NOMO-1 (cell line): ENCODE results near the gene GRAMD1A.
A peak's percentile ranks its signal among the peaks of the same experiment; 100 is the strongest.
"Not testable (repeated sequence)": the region's sequence is repeated elsewhere in the genome, so short reads cannot be mapped to it uniquely, and the experiment has no call there.

ENCODE experiments used
- DNase-seq, 2 experiments: peaks; one replicate each; lab custom pipeline; 2025; ENCODE audit not compliant: unreplicated experiment in 2 of 2; lab: John Stamatoyannopoulos, UW

The GRAMD1A gene

DNA sequence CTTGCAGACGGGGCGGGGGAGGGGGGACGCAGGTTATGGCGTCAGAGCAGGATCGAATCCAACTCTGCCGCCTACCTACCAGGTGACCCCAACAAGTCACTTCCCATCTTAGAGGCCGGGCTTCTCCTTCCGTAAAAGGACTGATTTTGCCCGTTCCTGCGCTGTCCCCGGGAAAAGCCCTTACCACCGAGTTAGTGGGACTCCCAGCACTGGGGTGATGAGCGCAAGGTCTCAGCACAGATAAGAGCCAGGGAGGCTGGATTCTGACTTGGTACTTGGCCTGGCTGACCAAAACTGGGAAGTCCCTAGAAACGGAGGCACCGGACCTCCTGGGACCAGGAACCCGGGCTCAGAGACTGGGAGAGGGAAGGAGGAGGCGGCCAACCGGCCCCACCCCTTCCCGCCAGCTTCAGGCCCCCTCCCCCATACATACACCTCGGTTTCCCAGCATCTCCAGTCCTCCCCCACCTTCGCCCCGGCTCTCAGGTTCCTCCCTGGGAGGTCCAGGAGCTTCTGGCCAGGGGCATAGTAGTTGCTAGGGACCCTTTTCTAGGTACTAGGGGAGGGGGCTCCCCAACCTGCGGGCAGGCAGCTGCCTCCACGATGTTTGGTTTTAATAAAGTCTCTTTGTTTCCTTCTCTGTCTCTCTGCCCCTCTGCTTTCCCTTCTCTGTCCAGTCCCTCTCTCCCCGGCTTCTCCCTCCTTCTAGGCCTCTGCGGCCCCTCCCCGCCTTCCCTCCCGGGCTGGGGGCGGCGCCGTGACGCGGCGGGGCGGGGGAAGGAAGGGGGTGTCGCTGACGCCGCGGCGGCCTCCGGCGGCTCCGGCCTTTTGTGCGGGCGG, at the start of gene GRAMD1A:
Gene GRAMD1A (plus strand): TSS at position 826 of the 840 bp plus-strand sequence. CDS start 156 bp downstream, outside the sequence.
- peak; percentile 67 to 70 for DNase-seq

DNA sequence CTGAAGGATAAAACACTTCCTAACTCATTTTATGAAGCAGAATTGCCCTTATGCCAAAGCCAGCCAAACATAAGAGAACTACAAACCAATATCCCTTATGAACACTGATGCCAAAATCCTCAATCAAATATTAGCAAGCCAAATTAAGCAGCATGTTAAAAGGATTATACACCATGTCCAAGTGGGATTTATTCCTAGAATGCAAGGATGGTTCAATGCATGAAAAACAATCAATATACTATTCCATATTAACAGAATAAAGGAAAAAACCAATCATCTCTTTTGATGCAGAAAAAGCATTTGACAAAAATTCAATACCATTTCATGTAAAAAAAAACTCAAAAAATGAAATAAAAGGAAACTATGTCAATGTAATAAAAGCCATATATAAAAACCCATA, 47.0 kb upstream of the GRAMD1A start:
- DNase-seq = no peak

DNA sequence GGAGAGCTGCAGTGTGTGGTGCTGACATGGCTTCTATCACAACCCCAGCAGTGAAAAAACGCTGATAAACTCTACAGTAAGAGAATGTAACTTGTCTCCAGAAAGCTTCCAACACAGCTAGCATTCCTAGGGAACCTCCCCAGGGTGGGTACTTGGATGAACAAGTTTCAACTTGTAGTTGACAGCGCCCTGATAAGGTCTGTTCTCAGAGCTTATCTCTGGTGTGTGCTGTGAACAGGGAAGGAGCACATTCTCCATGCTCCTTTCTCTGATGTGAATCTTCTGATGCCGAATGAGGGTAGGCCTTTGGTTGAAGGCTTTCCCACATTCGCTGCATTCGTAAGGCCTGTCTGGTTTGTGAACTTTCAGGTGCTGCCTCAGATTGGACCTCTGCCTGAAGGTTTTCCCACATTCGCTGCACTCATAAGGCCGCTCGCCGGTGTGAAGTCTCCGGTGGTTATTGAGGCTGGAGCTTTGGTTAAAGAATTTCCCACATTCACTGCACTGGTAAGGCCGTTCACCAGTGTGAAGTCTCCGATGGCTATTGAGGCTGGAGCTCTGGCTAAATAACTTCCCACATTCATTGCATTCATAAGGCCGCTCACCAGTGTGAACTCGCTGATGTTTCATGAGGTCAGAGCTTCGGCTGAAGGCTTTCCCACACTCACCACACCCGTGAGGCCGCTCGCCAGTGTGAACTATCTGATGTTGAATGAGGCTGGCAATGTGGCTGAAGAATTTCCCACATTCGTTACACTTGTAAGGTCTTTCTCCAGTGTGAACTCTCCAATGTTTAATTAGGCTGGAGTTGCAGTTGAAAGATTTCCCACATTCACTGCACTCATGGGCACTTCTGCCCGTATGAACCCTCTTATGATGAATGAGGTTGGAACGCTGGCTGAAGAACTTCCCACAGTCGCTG, 42.0 kb upstream of the GRAMD1A start:
- DNase-seq = no peak

DNA sequence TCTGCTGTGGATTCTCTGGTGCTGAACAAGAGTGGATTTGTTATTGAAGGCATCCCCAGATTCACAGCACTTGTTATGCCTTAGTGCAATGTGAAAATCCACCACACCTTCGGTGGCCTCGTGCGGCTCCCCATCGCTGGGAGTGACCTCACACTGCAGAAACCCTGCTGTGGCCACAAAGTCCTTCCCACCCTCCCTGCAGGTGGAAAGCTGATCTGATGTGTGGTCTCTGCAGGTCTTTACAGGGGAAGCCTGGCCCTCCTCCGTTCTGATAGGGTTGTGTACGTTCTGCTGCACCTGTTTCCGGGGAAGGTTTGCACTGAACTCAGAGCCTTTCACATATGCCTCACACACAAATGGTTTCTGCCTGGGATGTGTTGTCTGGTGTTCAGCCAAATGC, 41.1 kb upstream of the GRAMD1A start:
- DNase-seq = no peak

- no peak for DNase-seq
Observed at GRCh38 chr19:34960103-34960805, 39.9 kb upstream of the GRAMD1A start.

- no peak for DNase-seq
Observed at GRCh38 chr19:34960940-34961679, 39.0 kb upstream of the GRAMD1A start.

- no peak for DNase-seq
Observed at GRCh38 chr19:34961775-34962686, 38.1 kb upstream of the GRAMD1A start.

GRCh38 chr19:34962687-34963572, 37.2 kb upstream of the GRAMD1A start:
- DNase-seq = no peak

DNA sequence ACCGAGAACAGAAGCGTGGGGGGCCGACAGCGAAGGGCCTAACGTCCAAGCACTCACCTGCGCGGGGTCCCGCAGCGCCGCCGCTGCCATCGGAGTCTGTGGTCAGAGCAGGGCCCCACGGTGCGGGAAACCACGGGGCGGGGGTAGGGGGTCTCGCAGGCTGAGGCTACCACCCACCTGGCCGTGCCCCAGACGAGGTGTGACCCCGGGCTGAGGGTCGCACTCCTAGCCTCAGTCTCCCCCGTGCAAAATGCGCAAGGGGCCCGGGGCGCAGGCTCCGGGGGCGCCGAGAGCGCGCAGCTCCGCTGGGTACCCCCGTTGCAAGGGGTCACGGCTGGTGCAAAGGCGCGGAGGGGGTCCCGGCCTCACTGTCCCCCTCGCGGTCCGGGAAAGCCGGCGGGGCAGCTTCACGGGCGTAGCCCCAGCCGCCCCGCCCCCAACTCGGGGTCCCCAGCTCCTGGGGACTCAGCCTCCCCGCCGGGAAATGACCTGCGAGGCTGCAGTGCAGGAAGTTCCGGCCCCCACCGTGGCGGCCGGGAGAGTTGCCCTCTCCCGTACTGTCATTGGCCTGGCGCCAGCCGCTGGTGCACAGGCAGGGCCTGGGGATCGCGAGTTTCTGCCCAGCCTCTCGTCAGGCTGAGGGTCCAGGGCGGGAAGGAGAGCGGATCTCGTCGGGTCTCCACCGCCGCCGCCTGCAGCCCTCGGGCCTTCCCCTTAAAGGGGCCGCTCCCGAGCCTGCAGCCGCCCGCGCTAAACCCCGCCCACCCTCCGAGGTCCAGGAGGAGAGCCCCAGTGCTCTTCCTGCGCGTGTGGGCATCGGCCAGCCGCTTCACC, 36.3 kb upstream of the GRAMD1A start, which contains the start of gene ZNF792:
Gene ZNF792 (minus strand): TSS at position 657 of the 834 bp plus-strand sequence. CDS start 567 bp downstream, at position 90.
- DNase-seq = peak; percentile 14 to 53

DNA sequence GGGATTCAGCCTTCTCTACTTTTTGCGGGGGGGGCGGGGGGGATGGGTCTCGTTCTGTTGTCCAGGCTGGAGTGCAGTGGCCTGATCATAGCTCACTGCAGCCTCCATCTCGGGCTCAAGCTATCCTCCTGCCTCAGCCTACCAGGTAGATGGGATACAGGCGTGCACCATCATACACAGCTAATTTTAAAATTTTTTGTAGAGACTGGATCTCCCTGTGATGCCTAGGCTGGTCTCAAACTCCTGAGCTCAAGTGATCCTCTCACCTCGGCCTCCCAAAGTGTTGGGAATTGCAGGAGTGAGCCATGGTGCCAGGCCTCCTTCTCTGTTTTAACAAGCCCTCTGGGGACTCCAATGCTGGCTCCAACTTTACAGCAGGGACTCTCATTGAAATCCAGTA, 35.5 kb upstream of the GRAMD1A start:
- no peak for DNase-seq

- DNase-seq = not testable (repeated sequence)
Observed at GRCh38 chr19:34965505-34965904, 34.6 kb upstream of the GRAMD1A start.

- no peak for DNase-seq
Observed at GRCh38 chr19:34967551-34967950, 32.6 kb upstream of the GRAMD1A start.

DNA sequence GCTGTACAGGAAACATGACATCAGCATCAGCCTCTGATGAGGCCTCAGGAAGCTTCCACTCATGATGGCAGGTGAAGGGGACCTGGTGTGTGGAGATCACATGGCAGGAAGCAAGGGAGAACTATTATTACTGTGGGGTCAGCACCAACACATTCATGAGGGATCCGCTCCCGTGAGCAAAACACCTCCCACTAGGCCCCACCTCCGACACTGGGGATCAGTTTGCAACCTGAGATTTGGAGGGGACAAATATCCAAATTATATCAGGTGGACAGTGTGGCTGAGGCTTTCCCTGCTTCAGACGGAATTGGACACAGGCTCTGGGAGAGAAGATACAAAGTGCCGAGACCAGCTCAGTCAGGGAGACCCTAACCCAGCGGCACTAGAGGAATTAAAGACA, 30.4 kb upstream of the GRAMD1A start:
- DNase-seq = no peak

- DNase-seq = not testable (repeated sequence)
Observed at GRCh38 chr19:34970185-34970780, 29.8 kb upstream of the GRAMD1A start.

DNA sequence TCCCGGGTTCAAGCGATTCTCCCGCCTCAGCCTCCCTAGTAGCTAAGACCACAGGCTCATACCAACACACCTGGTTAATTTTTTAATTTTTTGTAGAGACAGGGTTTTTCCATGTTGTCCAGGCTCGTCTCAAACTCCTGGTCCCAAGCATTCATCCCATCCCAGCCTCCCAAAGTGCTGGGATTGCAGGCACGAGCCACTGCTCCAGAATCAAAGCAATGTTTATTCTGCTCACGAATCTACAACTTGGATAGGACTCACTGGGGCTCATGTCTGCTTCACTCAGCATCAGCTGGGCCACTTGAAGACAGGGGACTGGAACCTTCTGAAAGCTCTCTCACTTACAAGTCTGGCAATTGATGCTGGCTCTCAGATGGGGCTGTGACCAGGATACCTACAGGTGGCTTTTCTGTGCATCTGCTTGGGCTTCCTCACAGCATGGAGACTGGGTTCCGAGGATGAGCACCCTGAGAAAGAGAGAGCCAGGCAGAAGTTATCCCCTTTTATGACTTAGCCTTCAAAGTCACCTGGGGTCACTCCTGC, 27.9 kb upstream of the GRAMD1A start:
- no peak for DNase-seq

DNA sequence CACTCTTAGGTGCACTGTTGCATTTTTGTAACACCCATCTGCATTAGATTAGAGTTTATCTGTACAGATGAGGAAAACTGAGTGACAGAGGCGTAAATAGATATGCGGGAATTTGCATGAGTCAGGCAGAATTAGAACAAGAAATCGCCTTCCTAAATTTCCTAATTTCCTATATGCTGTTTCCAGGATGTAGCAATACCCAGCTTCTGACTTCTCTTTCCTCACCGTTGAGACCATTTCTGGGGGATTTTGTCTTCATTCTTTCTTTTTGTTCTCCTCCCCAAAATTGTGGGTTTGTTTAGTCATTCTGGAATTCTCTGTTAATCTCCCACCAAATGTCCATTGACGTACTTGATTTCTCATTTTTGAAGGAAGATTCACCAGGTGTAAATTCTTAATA, 25.5 kb upstream of the GRAMD1A start:
- DNase-seq = no peak

DNA sequence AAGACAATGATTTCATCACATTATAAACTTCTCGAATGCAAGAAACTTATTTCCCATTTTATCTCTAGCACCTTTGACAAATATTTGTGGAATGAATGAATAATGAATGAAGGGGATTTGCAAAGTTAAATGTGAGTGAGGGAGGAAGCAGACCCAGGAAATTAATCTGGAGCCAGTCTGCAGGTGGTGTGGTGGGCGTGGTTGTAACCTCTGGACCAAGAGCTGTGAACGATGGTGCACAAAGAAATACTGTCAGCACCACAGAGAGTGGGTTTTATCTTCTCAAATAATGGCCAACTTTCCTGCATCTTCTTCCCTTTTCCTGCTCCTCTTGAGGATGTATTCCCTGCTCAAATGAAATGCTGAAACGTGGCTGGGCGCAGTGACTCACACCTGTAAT, 25.1 kb upstream of the GRAMD1A start:
- DNase-seq = no peak
